SH-SY5Y (cell line): ENCODE measurements around the gene MAP3K20.

ENCODE experiments used
- GATA2 ChIP-seq: IDR thresholded peaks from 2 replicates; pipeline ENCODE4 v1.6.1; 2011; ENCODE audit warnings: mild to moderate bottlenecking, low read depth, low read length
- GATA3 ChIP-seq: IDR thresholded peaks from 2 replicates; pipeline ENCODE4 v1.6.1; 2011; ENCODE audit warnings: low read depth, mild to moderate bottlenecking, low read length, moderate library complexity

The MAP3K20 gene

GRCh38 chr2:173204316-173204715 lies 128.7 kb downstream of the MAP3K20 start:
- peak; percentile 82 for TF ChIP-seq GATA3
- peak; percentile 51; the same call in 1 of the 2 replicates for TF ChIP-seq GATA2

GRCh38 chr2:173205375-173205774 lies 129.7 kb downstream of the MAP3K20 start:
- TF ChIP-seq GATA2 (no peak), GATA3 (no peak)

- TF ChIP-seq GATA2 (no peak), GATA3 (no peak)
Measured at GRCh38 chr2:173210270-173211196, 134.9 kb downstream of the MAP3K20 start.

GRCh38 chr2:173213181-173213580 lies 137.5 kb downstream of the MAP3K20 start:
- TF ChIP-seq GATA2 (no peak), GATA3 (no peak)

- TF ChIP-seq GATA2, result no peak
- no peak for TF ChIP-seq GATA3
Measured at GRCh38 chr2:173214213-173214612, 138.6 kb downstream of the MAP3K20 start.

- TF ChIP-seq GATA3 (no peak), GATA2 (no peak)
Measured at GRCh38 chr2:173215316-173215715, 139.7 kb downstream of the MAP3K20 start.

GRCh38 chr2:173216051-173216450 lies 140.4 kb downstream of the MAP3K20 start:
- no peak for TF ChIP-seq GATA2
- TF ChIP-seq GATA3, result no peak

GRCh38 chr2:173216668-173217067 lies 141.0 kb downstream of the MAP3K20 start:
- no peak for TF ChIP-seq GATA2
- TF ChIP-seq GATA3, result no peak

GRCh38 chr2:173217116-173217840 lies 141.6 kb downstream of the MAP3K20 start:
- TF ChIP-seq GATA3 (no peak), GATA2 (no peak)

GRCh38 chr2:173218326-173219056 lies 142.8 kb downstream of the MAP3K20 start:
- TF ChIP-seq GATA3 (no peak), GATA2 (no peak)

GRCh38 chr2:173221132-173221695 lies 145.6 kb downstream of the MAP3K20 start:
- TF ChIP-seq GATA3 (no peak), GATA2 (no peak)

- TF ChIP-seq GATA2 (no peak), GATA3 (no peak)
Measured at GRCh38 chr2:173221937-173222594, 146.4 kb downstream of the MAP3K20 start.

GRCh38 chr2:173223871-173224270 lies 148.2 kb downstream of the MAP3K20 start:
- TF ChIP-seq GATA2, result peak; percentile 29; the same call in 1 of the 2 replicates
- TF ChIP-seq GATA3, result no peak
